ENCODE measurements around the gene MOB3B.

- TF ChIP-seq EZH2phosphoT487 (IDR thresholded peaks at IDR 0.05) (no peak), EZH2 (IDR thresholded peaks at IDR 0.05) (no peak)
Measured at GRCh38 chr9:27351438-27351837, 178.2 kb downstream of the MOB3B start.
